Measurements from ENCODE around the gene MYBBP1A.

The MYBBP1A gene

DNA sequence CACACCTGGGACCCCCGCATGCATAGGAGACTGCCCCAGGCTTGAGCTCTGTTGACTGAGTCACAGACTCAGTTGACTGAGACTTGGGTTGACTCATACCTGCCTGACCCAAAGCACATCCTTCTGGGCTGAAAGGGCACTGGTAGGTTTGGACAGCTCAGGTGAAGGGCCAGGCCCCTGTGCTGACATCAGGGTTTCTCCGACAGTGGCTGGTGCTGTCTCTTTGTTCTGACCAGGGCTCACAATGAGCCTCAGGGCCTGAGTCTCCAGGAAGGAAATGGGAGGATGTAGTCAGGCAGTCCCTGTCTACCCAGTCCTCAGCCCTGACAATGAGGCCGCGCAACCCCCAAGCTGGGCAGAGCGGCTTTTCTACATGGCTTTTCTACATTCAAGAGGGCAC is 50.0 kb downstream of the MYBBP1A start:
- DNase-seq (ENCODE audit: extremely low read depth in 1 of 2, low read depth in 1 of 2) = no peak

DNA sequence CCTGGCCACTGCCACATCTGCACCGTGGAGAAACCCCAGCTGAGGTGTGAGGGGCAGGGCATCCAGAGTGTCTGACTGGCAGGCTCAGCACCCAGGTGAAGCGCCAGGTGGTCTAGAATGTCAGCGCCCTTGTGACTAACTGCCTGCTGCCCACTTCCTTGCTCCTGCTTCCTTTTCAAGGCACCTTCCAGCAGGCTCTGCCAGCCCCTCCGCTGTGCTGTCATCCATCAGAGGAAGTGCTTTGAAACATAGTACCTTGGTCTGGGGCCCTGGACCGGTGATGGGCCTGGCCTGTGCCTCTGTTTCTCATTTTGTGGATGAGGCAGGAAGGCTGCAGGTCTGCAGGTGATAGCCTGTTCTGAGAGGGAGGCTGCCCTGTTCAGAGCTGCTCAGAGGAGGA is 51.0 kb downstream of the MYBBP1A start:
- DNase-seq (ENCODE audit: extremely low read depth in 1 of 2, low read depth in 1 of 2) = no peak

DNA sequence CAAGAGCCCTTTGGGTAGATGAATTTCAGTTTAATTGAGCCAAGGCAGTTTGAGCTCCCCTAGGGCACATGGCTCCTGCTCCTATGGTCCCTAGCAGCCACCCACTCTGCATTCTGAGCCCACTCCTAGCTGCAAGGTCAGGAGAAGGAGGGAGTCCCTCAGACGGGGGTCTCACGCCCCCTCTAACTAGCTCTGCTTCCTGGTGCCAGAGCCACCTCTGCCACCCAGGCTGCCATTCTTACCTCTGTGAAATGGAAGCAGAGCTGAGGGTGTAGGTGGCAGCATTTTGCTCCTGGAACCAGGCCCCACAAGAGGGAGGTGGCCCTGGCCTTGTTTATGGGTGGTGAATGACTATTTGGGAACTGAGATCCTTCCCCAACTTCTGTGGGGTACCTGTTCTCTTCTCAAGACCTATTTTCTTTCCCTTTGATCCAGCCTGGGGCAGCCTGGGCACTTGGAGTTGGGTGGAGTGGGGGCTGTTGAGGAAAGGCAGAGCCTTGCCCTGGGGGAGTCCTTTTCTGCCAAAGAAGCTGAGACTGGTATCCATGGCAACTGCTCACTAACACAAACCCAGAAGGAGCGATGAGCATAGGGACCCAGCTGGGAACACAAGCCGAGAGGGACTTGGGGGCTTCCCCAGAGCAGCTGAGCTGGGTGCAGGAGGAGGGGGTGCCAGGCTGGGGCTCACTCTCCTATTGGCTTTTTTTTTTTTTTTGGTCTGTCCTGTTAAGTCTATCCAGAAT is 51.7 kb downstream of the MYBBP1A start:
- DNase-seq (ENCODE audit: extremely low read depth in 1 of 2, low read depth in 1 of 2) = no peak

DNA sequence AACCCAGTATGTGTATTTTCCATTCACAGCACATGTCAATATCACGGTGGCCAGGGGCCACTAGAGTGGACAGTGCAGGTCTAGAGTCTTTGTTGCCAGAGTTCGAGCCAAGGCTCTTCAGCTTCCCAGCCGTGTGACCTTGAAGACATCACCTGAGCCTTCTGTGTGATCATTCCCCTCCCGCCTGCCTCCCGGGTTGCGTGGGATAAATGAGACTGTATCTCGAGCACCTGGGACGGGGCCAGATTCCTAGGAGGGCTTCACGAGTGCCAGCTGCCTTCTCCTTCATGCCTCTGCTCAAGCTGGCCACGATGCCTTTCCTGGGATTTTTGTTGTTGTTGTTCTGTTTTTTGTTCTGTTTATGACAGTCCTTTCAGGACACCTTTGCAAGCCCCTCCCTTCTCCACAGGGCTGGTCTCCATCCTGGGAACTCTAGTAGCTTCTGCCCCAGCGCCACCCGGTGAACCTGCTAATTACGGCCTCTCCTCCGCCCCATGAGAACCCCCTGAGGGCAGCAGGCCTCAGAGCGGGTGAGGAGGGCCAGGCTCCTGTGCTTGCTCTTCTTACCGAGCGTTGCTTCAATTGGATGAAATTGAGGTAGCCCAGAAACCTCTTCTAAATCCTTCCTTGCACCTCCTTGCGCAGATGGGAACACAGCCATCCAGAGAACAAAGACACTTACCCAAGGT is 52.6 kb downstream of the MYBBP1A start:
- DNase-seq (ENCODE audit: extremely low read depth in 1 of 2, low read depth in 1 of 2) = no peak

DNA sequence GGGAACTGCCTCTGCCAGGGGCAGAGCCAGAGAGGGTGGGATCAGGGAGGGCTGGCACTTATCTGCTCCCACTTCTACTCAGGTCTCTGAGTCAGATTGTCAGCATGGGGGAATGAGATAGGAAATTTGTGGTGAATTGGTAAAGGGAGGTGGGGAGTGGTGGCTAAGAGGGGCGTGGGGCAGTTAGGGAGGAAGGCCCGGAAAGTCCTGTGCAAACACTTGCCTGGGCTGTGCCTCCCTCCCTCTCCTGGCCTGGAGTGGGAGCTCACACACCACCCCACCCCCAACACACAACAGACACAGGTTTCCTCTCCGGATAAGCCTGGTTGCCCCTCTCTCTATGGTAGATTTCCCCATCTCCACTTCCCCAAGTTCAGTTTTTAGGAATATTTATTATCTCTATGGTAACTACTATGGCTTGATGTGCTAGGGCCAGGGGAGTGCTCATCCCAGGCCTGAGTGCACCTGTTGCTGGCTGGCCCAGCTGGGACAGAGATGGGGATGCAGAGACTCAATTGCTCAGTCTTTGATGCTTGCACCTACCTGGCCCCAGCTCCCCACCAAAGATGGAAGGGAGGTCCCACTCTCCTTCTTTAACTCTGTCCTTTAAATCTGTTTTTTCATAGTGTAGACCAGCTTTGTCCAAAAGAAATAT is 53.8 kb downstream of the MYBBP1A start:
- DNase-seq (ENCODE audit: extremely low read depth in 1 of 2, low read depth in 1 of 2) = no peak

GRCh38 chr17:4500191-4500571 is 55.0 kb downstream of the MYBBP1A start:
- no peak for DNase-seq (ENCODE audit: extremely low read depth in 1 of 2, low read depth in 1 of 2)

DNA sequence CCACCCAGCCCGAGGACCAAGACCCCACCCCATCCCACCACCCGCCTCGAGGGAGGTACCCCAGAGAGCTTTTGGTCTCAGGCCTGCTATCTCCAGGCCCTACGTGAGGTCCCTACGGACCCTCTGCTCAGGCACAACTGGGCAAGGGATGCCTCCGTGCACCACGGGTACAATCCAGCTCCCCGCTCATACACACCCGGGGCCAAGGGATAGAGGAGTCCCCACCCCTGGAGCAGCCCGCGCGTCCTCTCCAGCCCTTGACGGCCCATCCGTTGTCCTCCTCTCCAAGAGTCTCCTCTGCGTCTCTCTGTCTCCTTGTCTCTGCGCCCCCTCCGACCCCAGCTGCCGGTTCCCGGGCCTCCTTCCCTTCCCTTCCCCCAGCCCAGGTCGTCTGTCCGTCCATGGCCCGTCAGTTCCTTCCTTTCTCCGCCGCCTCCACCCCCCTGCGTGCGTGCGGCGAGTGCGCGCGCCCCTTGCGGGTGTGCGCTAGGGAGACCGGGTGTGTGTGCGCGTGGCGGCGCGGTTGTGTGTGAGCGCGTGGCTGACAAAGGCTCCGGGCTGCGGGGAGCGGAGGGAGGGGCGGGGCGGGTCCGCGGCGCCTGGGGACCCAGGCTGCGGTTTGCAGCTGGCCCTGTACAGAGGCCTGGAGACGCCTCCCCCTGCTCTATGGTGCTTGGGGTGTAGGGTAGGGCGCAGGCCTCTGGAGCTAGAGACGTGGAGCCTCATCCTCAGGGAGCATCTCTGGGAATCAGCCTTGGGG is 55.6 kb downstream of the MYBBP1A start:
- DNase-seq (ENCODE audit: extremely low read depth in 1 of 2, low read depth in 1 of 2) = no peak

GRCh38 chr17:4498461-4499397 is 56.5 kb downstream of the MYBBP1A start, which contains the start of gene SPNS2:
Gene SPNS2, plus strand, starts transcription at chr17:4498881. Its CDS starts 167 bp downstream, at chr17:4499048.
- DNase-seq (ENCODE audit: extremely low read depth in 1 of 2, low read depth in 1 of 2) = peak; percentile 29 to 45

DNA sequence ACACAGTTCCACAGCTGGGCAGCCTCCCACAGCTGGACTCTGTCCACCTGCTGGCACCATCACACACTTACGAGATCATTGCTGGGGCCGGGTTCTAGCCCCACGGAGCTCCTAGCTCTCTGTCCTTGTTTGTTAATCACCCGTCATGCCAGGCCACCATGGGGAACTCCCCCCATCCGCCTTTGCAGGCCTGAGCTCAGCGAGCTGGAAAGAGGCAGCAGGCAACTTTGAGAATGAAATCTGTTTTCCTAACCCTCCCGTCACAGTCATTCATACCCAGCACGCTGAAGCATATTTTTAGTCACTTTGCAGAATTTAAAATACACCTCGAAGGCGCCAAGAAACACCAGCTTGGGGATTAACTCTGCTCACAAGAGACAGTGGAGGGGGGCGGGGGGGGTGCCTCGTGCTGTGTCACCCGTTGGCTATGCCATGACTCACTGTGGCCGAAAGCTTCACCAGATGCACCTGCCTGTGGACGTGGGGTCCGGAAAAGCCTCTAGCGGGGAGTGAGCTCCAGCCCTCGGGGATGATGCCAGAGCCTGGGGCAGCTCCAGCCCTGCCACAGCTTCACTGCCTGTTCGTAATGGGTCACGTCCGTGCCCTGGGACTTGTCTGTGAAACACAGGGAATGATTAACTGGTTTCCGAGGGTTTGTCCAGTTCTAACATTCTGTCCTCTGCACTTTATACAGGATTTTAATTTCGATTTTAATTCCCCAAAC is 57.9 kb downstream of the MYBBP1A start:
- no peak for DNase-seq (ENCODE audit: extremely low read depth in 1 of 2, low read depth in 1 of 2)

- DNase-seq (ENCODE audit: extremely low read depth in 1 of 2, low read depth in 1 of 2) = no peak
These were observed 62.2 kb downstream of the MYBBP1A start for GRCh38 chr17:4492721-4493561.

DNA sequence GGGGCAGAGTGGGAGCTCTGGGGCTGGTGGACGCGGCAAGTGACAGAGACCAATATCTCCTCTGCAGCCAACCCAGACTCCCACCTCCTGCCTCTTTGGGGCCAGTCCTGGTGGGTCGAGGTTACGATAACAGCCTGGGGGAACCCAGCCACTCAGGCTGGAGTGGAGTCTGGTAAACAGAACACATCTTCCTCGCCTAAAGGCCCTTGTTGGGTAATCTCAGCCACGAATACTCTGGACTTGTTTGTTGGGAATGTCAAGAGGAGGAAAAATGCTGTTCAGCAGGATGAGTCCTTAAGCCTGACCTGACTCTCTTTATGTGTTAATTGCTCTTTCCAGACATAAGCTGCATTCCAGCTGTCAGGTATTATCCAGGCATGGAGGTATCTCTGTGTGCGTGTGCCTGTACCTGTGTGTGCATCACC is 64.5 kb downstream of the MYBBP1A start:
- DNase-seq (ENCODE audit: extremely low read depth in 1 of 2, low read depth in 1 of 2) = no peak

- DNase-seq (ENCODE audit: extremely low read depth in 1 of 2, low read depth in 1 of 2) = no peak
These were observed 65.0 kb downstream of the MYBBP1A start for GRCh38 chr17:4490109-4490591.

DNA sequence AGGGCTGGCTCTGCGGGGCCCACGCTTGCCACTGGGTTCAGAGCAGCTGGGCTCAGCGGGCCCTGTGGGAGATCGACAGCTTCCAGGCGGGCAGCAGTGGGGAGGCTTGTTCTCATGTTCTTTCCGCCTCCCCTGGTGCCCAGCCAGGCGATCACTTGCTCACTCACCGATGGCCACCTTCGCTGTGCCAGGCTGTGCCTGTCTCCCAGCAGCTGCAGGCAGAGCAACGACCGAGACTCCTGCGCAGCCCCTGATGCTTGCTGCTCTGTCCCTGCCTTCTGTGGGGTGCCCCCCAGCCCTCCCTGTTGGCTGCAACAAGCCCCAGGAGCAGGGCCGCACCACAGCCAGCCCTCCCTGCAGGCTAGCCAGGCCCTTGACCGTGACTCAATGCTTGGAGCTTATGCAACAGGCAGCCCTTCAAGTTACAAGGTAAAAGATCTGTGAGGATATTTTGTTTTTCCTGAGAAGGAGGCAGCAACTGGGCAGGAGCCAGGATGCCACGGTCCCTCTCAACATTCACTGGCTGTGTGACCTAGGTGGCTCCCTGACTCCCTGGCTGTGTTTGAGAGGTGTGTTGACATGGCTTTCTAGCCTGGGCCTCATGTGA is 66.1 kb downstream of the MYBBP1A start:
- no peak for DNase-seq (ENCODE audit: extremely low read depth in 1 of 2, low read depth in 1 of 2)
